Epithelial cell of prostate (primary cell): ENCODE results near the gene PIK3AP1.
"Not testable (repeated sequence)": the region's sequence is repeated elsewhere in the genome, so short reads cannot be mapped to it uniquely, and the experiment has no call there.

Experiments
- DNase-seq: peaks from one replicate; pipeline ENCODE4 v3.0.0-alpha.2; 2011; ENCODE audit warnings: low read depth, low spot score
- H3K27ac ChIP-seq: fragments of 450-650 bp; 2 replicates; pipeline ENCODE4 v1.5.1; 2017; ENCODE audit warnings: mild to moderate bottlenecking

PIK3AP1 gene

DNA sequence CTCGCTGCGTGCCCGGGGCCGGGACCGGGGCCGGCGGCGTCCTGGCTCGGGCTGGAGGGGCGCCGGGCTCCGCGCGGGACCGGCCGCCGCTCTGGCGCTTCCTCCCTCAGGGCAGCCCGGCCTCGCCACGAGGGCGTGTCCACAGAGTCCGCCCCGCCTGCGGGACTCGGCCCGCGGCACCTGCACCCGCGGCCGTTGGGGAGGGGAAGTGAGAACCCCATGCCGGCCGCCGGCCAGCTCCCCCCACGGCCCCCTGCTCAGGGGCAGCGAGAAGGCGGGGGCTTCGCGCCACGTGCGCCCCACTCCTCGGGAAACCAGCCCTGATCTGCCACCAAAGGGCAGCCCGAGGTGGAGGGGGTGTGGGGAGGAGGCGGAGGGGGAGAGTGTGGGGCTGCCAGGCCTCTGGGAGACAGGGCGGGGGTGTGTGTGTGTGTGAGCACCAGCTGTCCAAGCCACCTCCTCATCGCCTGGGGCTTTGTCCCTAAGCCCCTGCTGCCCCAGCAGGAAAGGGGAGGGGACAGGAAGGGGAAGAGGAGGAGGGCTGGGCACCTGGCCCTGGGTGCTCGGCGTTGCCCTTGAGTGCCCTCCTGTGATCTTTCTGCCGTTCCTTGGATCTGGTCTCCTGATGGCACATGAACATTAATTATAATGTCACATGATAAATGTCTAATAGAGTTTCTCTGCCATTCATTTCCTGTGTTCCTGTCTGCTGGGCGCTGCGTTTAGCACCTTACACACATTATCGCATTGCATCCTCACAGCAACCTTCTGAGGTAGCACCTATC lies at the start of gene PIK3AP1:
Gene PIK3AP1 (minus strand): TSS at position 93 of the 785 bp plus-strand sequence. CDS start 120 bp downstream, outside the sequence.
- no peak for DNase-seq
- no peak within 1 kb of the TSS for H3K27ac ChIP-seq

GRCh38 chr10:96768136-96768535 lies 47.8 kb upstream of the PIK3AP1 start:
- H3K27ac ChIP-seq = peak overlapping the region; percentile 37
- DNase-seq = no peak

- peak overlapping the region; percentile 37 for H3K27ac ChIP-seq
- DNase-seq = peak; percentile 33
These were observed 47.3 kb upstream of the PIK3AP1 start for GRCh38 chr10:96767611-96768010.

- DNase-seq = no peak
These were observed 45.3 kb upstream of the PIK3AP1 start for GRCh38 chr10:96765406-96766240.

DNA sequence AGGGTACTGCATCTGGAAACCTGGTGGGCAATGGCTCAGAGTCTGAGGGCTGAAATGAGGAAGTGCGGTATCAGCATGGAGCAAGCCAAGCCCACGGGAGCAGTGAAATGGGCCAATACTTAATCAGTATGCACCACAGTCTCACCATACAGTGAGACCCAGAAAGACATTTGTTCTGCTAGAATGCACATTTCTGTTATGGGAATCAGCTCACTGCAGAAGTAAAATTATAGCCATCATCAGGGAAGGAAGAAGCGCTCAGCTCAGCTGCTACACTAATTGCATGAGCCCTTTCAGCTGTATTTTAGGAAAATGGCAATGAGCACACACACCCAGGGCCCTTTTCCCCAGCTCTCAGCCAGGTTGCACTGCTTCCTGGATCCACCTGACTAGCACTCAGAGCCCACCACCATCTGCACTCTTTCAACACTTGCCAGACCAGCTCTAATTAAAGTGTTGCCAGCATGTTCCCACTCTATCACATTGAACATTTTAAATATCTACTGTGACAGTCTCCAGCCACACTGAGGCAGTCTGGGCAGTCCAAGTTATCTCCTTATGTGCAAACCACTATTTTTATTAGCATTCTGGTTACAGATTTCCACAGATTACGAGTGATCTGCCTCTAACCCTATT lies 44.2 kb upstream of the PIK3AP1 start:
- H3K27ac ChIP-seq = no peak overlapping the region
- no peak for DNase-seq

More at GRCh38 chr10:96765406-96766240, 45.3 kb upstream of the PIK3AP1 start:
- H3K27ac ChIP-seq = no peak overlapping the region

- no peak for DNase-seq
- H3K27ac ChIP-seq = no peak overlapping the region
These were observed 38.1 kb upstream of the PIK3AP1 start for GRCh38 chr10:96758423-96758822.

DNA sequence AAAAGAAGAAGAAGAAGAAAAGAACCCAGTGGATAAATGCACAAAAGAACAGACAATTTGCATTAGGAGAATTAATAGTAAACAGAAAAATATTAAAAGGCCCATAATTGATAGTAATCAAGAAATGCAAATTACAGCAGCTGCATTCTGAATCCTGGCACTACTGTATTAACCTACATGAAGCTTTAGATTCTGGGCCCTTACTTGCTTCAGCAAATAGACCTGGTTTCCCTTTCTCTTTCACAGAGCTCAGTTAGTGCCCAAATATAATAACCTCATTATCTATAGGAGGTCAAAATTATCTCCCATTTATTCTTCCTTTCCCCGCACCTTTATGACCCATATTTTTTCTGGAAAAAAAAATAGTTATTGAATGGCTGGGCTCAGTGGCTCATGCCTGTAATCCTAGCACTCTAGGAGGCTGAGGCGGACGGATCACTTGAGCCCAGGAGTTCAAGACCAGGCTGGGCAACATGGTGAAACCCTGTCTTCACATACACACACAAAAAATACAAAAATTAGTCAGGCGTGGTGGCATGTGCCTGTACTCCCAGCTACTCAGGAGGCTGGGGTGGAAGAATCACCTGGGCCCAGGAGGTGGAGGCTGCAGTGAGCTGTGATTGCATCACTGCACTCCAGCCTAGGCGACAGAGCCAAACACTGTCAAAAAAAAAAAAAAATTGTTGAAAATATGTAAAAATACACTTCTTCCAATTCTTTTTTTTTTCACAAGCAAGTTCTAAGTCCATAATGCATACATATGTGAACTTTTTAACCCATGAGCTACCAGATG lies 36.0 kb upstream of the PIK3AP1 start:
- H3K27ac ChIP-seq = no peak overlapping the region
- no peak for DNase-seq

DNA sequence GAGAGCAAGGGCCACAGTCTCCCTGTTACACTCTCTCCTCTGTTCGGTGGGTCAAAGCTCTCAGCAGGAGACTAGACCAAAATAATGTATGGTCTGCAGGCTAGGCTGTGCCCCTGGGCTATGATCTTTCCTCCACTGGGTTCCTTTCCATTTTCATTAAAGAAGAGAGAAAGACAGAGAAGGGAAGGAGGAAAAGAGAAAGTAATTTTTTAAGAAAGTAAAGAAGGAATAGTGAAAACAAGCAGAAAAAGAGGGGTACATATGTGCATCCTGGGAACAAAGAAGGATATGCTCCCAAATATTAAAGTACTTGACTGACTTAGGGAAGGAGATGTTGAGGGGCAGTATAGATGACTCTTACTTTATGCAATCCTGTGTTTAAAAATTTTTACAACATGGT lies 33.6 kb upstream of the PIK3AP1 start:
- H3K27ac ChIP-seq = no peak overlapping the region
- no peak for DNase-seq

- no peak overlapping the region for H3K27ac ChIP-seq
- DNase-seq = no peak
These were observed 32.1 kb upstream of the PIK3AP1 start for GRCh38 chr10:96752375-96752774.

DNA sequence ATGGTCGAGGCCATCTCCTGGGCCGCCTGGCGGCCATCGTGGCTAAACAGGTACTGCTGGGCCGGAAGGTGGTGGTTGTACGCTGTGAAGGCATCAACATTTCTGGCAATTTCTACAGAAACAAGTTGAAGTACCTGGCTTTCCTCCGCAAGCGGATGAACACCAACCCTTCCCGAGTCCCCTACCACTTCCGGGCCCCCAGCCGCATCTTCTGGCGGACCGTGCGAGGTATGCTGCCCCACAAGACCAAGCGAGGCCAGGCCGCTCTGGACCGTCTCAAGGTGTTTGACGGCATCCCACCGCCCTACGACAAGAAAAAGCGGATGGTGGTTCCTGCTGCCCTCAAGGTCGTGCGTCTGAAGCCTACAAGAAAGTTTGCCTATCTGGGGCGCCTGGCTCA lies 30.0 kb upstream of the PIK3AP1 start:
- H3K27ac ChIP-seq, DNase-seq: not testable (repeated sequence)

GRCh38 chr10:96747734-96748550 lies 27.6 kb upstream of the PIK3AP1 start:
- no peak overlapping the region for H3K27ac ChIP-seq

GRCh38 chr10:96746503-96746902 lies 26.2 kb upstream of the PIK3AP1 start:
- H3K27ac ChIP-seq = no peak overlapping the region
- DNase-seq = no peak

More at GRCh38 chr10:96747734-96748550, 27.6 kb upstream of the PIK3AP1 start:
- no peak for DNase-seq

DNA sequence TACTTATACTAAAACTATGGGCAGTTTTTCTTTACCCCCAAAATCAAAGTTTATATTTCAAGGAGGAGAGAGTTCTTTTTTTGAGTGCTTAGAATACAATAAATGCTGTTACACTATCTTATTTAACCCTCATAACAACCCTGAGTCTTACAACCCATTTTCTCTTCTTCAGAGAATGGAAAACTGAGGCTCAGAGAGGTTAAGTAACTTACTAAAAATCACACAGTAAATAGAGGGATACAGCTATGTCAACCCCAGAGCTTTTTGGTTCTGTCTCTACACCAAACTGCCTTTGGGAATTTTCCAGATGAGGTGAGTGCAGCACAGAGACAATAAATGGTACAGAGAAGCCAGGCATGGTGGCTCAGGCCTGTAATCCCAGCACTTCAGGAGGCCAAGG lies 25.6 kb upstream of the PIK3AP1 start:
- no peak for DNase-seq
- H3K27ac ChIP-seq = no peak overlapping the region

DNA sequence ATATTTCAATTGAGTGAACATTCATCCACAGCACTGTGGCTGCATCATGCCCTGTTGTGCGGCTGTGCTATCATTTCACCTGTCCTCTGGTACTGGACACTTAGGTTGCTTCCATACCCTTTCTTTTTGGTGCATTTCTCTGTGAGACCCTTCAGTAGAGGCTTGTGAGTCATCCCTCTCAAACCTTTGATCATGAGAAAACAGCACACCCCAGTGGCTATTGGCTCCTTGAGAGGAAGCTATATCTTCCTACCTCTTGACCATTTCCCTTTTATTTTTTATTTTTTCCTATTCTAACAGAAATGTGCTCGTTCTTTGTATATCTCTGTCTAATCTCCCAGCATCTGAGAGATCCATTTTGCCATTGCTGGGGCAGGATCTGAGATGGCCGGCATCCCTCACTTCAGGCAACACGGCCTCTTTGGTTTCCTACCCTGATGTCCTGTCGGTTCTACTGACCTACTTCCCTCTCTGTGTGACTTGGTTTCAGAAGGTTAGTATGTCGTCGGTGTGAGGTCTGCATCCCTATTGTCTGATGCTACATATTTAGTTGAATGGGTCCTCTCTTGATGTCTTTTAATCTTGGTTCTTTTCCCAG lies 23.8 kb upstream of the PIK3AP1 start:
- no peak for DNase-seq
- H3K27ac ChIP-seq = no peak overlapping the region

DNA sequence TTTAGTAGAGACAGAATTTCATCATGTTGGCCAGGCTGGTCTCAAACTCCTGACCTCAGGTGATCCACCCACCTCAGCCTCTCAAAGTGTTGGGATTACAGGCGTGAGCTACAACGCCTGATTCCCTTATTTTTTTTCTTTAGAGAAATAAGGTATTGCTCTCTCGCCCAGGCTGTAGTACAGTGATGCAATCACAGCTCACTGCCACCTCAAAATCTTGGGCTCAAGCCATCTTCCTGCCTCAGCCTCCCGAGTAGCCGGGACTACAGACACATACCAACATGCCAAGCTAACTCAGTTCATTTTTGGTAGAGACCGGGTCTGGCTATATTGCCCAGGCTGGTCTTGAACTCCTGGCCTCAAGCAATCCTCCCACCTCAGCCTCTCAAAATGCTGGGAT lies 21.2 kb upstream of the PIK3AP1 start:
- H3K27ac ChIP-seq, DNase-seq: not testable (repeated sequence)

GRCh38 chr10:96740579-96741281 lies 20.4 kb upstream of the PIK3AP1 start:
- no peak for DNase-seq
- no peak overlapping the region for H3K27ac ChIP-seq

GRCh38 chr10:96740141-96740540 lies 19.8 kb upstream of the PIK3AP1 start:
- no peak overlapping the region for H3K27ac ChIP-seq
- DNase-seq = no peak

DNA sequence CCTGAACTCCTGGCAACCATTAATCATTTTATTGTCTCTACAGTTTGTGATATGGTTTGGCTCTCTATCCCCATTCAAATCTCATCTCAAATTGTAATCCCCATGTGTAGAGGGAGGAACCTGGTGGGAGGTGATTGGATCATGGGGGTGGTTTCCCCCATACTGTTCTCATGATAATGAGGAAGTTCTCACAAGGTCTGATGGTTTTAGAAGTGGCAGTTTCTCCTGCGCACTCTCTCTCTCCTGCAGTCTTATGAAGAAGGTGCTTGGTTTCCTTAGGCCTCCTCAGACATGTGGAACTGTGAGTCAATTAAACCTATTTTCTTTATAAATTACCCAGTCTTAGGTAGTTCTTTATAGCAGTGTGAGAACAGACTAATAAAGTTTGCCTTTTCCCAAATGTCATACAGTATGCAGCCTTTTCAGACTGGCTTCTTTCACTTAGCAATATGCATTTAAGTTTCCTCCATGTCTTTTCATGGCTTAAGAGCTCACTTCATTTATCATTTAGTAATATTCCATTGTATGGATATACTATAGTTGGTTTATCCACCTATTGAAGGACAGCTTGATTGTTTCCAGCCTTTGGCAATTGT lies 17.1 kb upstream of the PIK3AP1 start:
- not testable (repeated sequence) for DNase-seq, H3K27ac ChIP-seq
